Liver (tissue), 9 donors: ENCODE results near the gene ACKR4. TPM values are rescaled to one million over a fixed set of nuclear protein-coding genes. Genes with fewer than 3 reads are reported as not detected.

ENCODE experiments used
- DNase-seq: peaks from one replicate; pipeline ENCODE4 v3.0.0-alpha.2; 2017; ENCODE audit warnings: low spot score
- H3K27ac ChIP-seq, 2 donors: one replicate each; pipeline ENCODE4 v1.7.0; 2013; ENCODE audit warnings: inconsistent platforms in 2 of 2, low read length in 2 of 2, control low read depth in 1 of 2, low read depth in 1 of 2, mild to moderate bottlenecking in 1 of 2
- H3K27me3 ChIP-seq, 4 donors: one replicate each; pipeline versions ENCODE4 v1.6.1 to v1.7.0; 2013; ENCODE audit warnings: low read length in 3 of 4, inconsistent platforms in 1 of 4, mild to moderate bottlenecking in 1 of 4, moderate library complexity in 1 of 4; ENCODE audit not compliant: control insufficient read depth in 4 of 4, insufficient read depth in 4 of 4
- H3K36me3 ChIP-seq, 4 donors: one replicate each; pipeline versions ENCODE4 v1.6.1 to v1.7.0; 2013; ENCODE audit warnings: low read length in 3 of 4, mild to moderate bottlenecking in 3 of 4, low read depth in 1 of 4, moderate library complexity in 1 of 4; ENCODE audit not compliant: control insufficient read depth in 4 of 4, insufficient read depth in 3 of 4
- H3K4me1 ChIP-seq, 4 donors: one replicate each; pipeline versions ENCODE4 v1.6.1 to v1.7.0; 2013; ENCODE audit warnings: low read length in 3 of 4, mild to moderate bottlenecking in 3 of 4, moderate library complexity in 1 of 4; ENCODE audit not compliant: control insufficient read depth in 4 of 4, insufficient read depth in 4 of 4
- H3K4me3 ChIP-seq, 3 donors: one replicate each; pipeline versions ENCODE4 v1.6.1 to v1.7.0; 2013; ENCODE audit warnings: low read length in 3 of 3, control low read depth in 1 of 3, low read depth in 1 of 3, mild to moderate bottlenecking in 1 of 3
- H3K9ac ChIP-seq, 2 donors: one replicate each; pipeline ENCODE4 v1.7.0; 2013; ENCODE audit warnings: low read length in 2 of 2, mild to moderate bottlenecking in 2 of 2, moderate library complexity in 2 of 2, control low read depth in 1 of 2, low read depth in 1 of 2
- H3K9me3 ChIP-seq, 4 donors: one replicate each; pipeline versions ENCODE4 v1.6.1 to v1.7.0; 2013; ENCODE audit warnings: low read length in 3 of 4; ENCODE audit not compliant: control insufficient read depth in 4 of 4
- CTCF ChIP-seq: fragments of 150-350 bp; IDR thresholded peaks from 2 replicates; pipeline ENCODE4 v1.5.1; 2017; ENCODE audit warnings: improper control_type of control experiment, low read depth, low read length; ENCODE audit not compliant: missing input control
- EGR1 ChIP-seq, 2 donors: IDR thresholded peaks; 2 replicates each; pipeline ENCODE4 v1.6.1; 2016 to 2018; ENCODE audit warnings: antibody characterized with exemption in 2 of 2, low read depth in 2 of 2
- GABPA ChIP-seq, 2 donors: IDR thresholded peaks in 1 of 2; conservative IDR thresholded peaks in 1 of 2; 2 replicates each; pipeline ENCODE4 v1.6.1; 2016; ENCODE audit warnings: antibody characterized with exemption in 2 of 2, mild to moderate bottlenecking in 1 of 2, moderate library complexity in 1 of 2
- HNF4A ChIP-seq, 2 donors: conservative IDR thresholded peaks; 2 replicates each; pipeline ENCODE4 v1.6.1; 2016; ENCODE audit warnings: antibody characterized with exemption in 2 of 2, mild to moderate bottlenecking in 2 of 2
- HNF4G ChIP-seq: IDR thresholded peaks from 2 replicates; pipeline ENCODE4 v1.6.1; 2016; ENCODE audit warnings: antibody characterized with exemption
- JUND ChIP-seq, 2 donors: IDR thresholded peaks; 2 replicates each; pipeline ENCODE4 v1.6.1; 2016; ENCODE audit warnings: antibody characterized with exemption in 2 of 2
- SP1 ChIP-seq: IDR thresholded peaks from 2 replicates; pipeline ENCODE4 v1.6.1; 2018; ENCODE audit warnings: antibody characterized with exemption, mild to moderate bottlenecking
- TAF1 ChIP-seq: conservative IDR thresholded peaks from 2 replicates; pipeline ENCODE4 v1.6.1; 2016; ENCODE audit warnings: antibody characterized with exemption, mild to moderate bottlenecking
- YY1 ChIP-seq: IDR thresholded peaks from 2 replicates; pipeline ENCODE4 v1.6.1; 2016; ENCODE audit warnings: antibody characterized with exemption, mild to moderate bottlenecking
- WGBS: extraction: QIAGEN DNeasy Blood & Tissue Kit; methylation state at CpG from one replicate; pipeline ENCODE4 v1.1.7; 2013; 5-methylcytosine and 5-hydroxymethylcytosine counted together
- polyA plus RNA-seq, 2 donors: library from polyadenylated mRNA; stranded (reverse) in 1 of 2; unstranded in 1 of 2; fragments of 200-250 nt in 1 of 2; fragments of >200 nt in 1 of 2; fragmentation: Nextera tagmentation in 1 of 2; extraction: Ambion mirVana in 1 of 2; gene quantifications; one replicate each; pipeline versions ENCODE4 v1.2.1 to v1.2.3, GENCODE V29; 2013 to 2015
- total RNA-seq, 2 donors: library from RNA; depleted of rRNA; stranded (reverse); fragments of >200 nt; gene quantifications; one replicate each; pipeline ENCODE4 v1.2.3, GENCODE V29; 2014
- TF ChIP-seq, protein P1 (sequence below): IDR thresholded peaks from 2 replicates; pipeline ENCODE4 v1.6.1; 2016; ENCODE audit warnings: antibody characterized with exemption, mild to moderate bottlenecking
- TF ChIP-seq, protein P2 (sequence below): IDR thresholded peaks from 2 replicates; pipeline ENCODE4 v1.6.1; 2016; ENCODE audit warnings: antibody characterized with exemption
- TF ChIP-seq, protein P3 (sequence below): IDR thresholded peaks from 2 replicates; pipeline ENCODE4 v1.6.1; 2016; ENCODE audit warnings: antibody characterized with exemption
- TF ChIP-seq, protein P4 (sequence below): IDR thresholded peaks from 2 replicates; pipeline ENCODE4 v1.6.1; 2016; ENCODE audit warnings: antibody characterized with exemption
- donor health status: healthy.
- donor health status: healthy.
- donor health status: healthy.
- donor health status: healthy.
- donor health status: healthy.

Gene ACKR4
- total and polyA plus RNA-seq, 4 donors, result 0.21 to 0.71 (median 0.31) TPM

- Histone ChIP-seq H3K27me3 (no peaks in the 10 kb centered on the region), H3K9ac (no peak overlapping the region), H3K9me3 (peaks cover 0 to 3% (median 0%) of the 10 kb centered on the region in 4 donors), H3K4me1 (no peaks in the 10 kb centered on the region), H3K4me3 (no peak overlapping the region), H3K36me3 (peaks cover 6 to 42% (median 36%) of the 10 kb centered on the region in 4 donors), H3K27ac (no peak overlapping the region)
- no peak for DNase-seq
- 98% methylated on average over 1 of the region's 1 CpG for WGBS
- no peak for TF ChIP-seq SP1
- TF ChIP-seq, protein P1, sequence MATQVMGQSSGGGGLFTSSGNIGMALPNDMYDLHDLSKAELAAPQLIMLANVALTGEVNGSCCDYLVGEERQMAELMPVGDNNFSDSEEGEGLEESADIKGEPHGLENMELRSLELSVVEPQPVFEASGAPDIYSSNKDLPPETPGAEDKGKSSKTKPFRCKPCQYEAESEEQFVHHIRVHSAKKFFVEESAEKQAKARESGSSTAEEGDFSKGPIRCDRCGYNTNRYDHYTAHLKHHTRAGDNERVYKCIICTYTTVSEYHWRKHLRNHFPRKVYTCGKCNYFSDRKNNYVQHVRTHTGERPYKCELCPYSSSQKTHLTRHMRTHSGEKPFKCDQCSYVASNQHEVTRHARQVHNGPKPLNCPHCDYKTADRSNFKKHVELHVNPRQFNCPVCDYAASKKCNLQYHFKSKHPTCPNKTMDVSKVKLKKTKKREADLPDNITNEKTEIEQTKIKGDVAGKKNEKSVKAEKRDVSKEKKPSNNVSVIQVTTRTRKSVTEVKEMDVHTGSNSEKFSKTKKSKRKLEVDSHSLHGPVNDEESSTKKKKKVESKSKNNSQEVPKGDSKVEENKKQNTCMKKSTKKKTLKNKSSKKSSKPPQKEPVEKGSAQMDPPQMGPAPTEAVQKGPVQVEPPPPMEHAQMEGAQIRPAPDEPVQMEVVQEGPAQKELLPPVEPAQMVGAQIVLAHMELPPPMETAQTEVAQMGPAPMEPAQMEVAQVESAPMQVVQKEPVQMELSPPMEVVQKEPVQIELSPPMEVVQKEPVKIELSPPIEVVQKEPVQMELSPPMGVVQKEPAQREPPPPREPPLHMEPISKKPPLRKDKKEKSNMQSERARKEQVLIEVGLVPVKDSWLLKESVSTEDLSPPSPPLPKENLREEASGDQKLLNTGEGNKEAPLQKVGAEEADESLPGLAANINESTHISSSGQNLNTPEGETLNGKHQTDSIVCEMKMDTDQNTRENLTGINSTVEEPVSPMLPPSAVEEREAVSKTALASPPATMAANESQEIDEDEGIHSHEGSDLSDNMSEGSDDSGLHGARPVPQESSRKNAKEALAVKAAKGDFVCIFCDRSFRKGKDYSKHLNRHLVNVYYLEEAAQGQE, result no peak
- no peak for TF ChIP-seq YY1
- TF ChIP-seq, protein P2, sequence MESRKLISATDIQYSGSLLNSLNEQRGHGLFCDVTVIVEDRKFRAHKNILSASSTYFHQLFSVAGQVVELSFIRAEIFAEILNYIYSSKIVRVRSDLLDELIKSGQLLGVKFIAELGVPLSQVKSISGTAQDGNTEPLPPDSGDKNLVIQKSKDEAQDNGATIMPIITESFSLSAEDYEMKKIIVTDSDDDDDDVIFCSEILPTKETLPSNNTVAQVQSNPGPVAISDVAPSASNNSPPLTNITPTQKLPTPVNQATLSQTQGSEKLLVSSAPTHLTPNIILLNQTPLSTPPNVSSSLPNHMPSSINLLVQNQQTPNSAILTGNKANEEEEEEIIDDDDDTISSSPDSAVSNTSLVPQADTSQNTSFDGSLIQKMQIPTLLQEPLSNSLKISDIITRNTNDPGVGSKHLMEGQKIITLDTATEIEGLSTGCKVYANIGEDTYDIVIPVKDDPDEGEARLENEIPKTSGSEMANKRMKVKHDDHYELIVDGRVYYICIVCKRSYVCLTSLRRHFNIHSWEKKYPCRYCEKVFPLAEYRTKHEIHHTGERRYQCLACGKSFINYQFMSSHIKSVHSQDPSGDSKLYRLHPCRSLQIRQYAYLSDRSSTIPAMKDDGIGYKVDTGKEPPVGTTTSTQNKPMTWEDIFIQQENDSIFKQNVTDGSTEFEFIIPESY, result no peak
Observed at GRCh38 chr3:132625613-132626012, 28.5 kb downstream of the ACKR4 start.

DNA sequence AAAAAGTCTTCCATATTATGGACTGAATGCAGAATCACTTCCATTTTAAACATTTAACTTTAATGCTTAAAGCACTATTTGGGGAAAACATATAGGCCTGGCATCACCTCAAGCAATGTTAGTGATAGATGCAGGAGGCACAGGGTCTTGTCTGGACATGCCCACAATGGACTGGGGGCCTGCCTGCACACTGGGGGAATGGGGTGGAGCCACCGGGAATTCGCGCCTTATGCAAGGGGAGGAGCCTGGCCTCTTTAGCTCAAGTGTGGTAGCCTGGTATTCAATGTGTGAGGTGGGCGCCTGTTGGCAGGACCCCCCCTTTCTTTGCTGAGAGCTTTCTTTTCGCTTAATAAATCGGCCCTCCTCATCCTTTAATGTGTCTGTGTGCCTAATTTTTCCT is 29.9 kb downstream of the ACKR4 start:
- peaks cover 6 to 41% (median 32%) of the 10 kb centered on the region in 4 donors for H3K36me3 ChIP-seq
- DNase-seq, result no peak
- H3K4me3 ChIP-seq, result no peak overlapping the region
- no peak overlapping the region for H3K27ac ChIP-seq
- WGBS, result 97% methylated on average over 6 of the region's 6 CpGs
- no peak overlapping the region for H3K9ac ChIP-seq
- no peaks in the 10 kb centered on the region for H3K9me3 ChIP-seq
- no peaks in the 10 kb centered on the region for H3K27me3 ChIP-seq
- H3K4me1 ChIP-seq, result no peaks in the 10 kb centered on the region
- no peak for TF ChIP-seq HNF4A (conservative IDR thresholded peaks at IDR 0.05)
- TF ChIP-seq, protein P3, sequence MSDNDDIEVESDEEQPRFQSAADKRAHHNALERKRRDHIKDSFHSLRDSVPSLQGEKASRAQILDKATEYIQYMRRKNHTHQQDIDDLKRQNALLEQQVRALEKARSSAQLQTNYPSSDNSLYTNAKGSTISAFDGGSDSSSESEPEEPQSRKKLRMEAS, result no peak
- TF ChIP-seq HNF4G, result no peak
- TF ChIP-seq SP1, result no peak
- no peak for TF ChIP-seq EGR1 (IDR thresholded peaks at IDR 0.05; ENCODE audit: low read depth in 2 of 2)
- TF ChIP-seq JUND (IDR thresholded peaks at IDR 0.05), result no peak
- TF ChIP-seq CTCF, result no peak
- TF ChIP-seq, protein P4, sequence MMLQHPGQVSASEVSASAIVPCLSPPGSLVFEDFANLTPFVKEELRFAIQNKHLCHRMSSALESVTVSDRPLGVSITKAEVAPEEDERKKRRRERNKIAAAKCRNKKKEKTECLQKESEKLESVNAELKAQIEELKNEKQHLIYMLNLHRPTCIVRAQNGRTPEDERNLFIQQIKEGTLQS, result no peak
- TF ChIP-seq, protein P2, result no peak
- no peak for TF ChIP-seq TAF1
- TF ChIP-seq GABPA (IDR thresholded peaks at IDR 0.05 in 1 of 2, conservative IDR thresholded peaks at IDR 0.05 in 1 of 2), result no peak
